Omental fat pad (tissue), 4 donors: ENCODE measurements around the gene FUBP3. TPM values are rescaled to one million over a fixed set of nuclear protein-coding genes. Genes with fewer than 3 reads are reported as not detected.

Source experiments
- ATAC-seq: fragments of 150-250 bp; one replicate; pipeline ENCODE4 v1.9.1; 2016; ENCODE audit warnings: mild to moderate bottlenecking, moderate library complexity; ENCODE audit not compliant: low FRiP score
- DNase-seq: peaks from one replicate; pipeline ENCODE4 v3.0.0-alpha.2; 2019; ENCODE audit warnings: low spot score
- total RNA-seq, 4 donors: library from RNA; depleted of rRNA; stranded (reverse); fragments of >200 nt; gene quantifications; one replicate each; pipeline ENCODE4 v1.1.0, GENCODE V29; 2016
- TF ChIP-seq, protein P1 (sequence below), 3 donors: fragments of 450-650 bp; IDR thresholded peaks; one replicate each; pipeline ENCODE4 v1.5.1; 2016 to 2017; ENCODE audit warnings: antibody characterized with exemption in 3 of 3, mild to moderate bottlenecking in 3 of 3, moderate library complexity in 2 of 3

FUBP3 gene
- total RNA-seq, 4 donors from 2014 or later, result 29.7 to 46.3 (median 37.9) TPM

GRCh38 chr9:130665029-130665430 is 85.7 kb downstream of the FUBP3 start:
- DNase-seq, result no peak
- TF ChIP-seq, protein P1, sequence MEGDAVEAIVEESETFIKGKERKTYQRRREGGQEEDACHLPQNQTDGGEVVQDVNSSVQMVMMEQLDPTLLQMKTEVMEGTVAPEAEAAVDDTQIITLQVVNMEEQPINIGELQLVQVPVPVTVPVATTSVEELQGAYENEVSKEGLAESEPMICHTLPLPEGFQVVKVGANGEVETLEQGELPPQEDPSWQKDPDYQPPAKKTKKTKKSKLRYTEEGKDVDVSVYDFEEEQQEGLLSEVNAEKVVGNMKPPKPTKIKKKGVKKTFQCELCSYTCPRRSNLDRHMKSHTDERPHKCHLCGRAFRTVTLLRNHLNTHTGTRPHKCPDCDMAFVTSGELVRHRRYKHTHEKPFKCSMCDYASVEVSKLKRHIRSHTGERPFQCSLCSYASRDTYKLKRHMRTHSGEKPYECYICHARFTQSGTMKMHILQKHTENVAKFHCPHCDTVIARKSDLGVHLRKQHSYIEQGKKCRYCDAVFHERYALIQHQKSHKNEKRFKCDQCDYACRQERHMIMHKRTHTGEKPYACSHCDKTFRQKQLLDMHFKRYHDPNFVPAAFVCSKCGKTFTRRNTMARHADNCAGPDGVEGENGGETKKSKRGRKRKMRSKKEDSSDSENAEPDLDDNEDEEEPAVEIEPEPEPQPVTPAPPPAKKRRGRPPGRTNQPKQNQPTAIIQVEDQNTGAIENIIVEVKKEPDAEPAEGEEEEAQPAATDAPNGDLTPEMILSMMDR (IDR thresholded peaks at IDR 0.05), result no peak
- ATAC-seq, result no peak

DNA sequence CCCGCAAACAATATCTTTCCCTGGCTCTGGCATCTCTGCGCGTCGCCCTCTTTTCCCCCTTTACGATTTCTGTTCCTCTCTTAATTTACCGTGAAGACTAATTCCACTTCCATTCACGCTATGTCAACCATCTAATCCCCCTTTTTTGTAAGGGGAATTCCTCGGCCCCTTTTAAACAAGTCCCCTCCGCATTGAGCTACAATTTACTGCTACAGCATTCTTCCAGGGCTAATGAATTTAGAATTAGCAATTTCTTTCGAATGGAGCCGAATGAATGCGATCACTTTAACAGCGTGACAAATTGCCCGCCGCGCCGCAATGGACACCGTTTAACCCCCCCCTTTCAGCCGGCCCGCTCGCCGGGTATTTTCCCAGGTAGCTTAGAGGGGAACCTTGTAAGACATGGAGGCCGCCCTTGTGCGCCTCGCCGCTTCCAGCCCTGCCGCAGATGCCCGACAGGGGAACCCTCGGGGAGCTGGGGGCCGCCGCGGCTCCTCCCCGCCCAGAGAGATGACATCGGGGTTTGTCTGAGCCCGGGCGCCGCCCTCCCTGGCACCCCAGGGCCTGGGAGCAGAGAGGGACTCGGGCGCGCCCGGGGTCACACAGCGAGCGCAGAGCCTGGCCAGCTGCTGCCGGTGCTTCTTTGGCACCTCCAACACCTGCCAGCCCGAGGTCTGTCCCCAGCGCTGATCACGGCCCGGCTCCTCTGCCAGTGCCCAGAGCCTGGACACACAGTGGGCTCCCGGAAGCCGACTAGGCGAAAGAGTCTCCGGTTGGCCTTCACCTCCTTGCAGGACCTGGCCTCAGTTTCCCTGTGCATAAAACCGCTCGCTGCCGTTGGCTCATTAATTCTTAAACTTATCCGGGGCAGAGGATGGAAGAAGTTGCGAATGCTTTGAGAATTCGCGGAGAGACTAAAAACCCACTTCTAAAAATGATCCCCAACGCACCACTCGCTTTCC is 86.3 kb downstream of the FUBP3 start:
- ATAC-seq, result no peak
- TF ChIP-seq, protein P1 (IDR thresholded peaks at IDR 0.05), result no peak
- DNase-seq, result no peak

GRCh38 chr9:130666393-130667119 is 87.2 kb downstream of the FUBP3 start:
- TF ChIP-seq, protein P1 (IDR thresholded peaks at IDR 0.05), result no peak
- DNase-seq, result no peak
- no peak for ATAC-seq

GRCh38 chr9:130667120-130667435 is 87.7 kb downstream of the FUBP3 start:
- ATAC-seq, result no peak
- DNase-seq, result no peak
- TF ChIP-seq, protein P1 (IDR thresholded peaks at IDR 0.05), result no peak

GRCh38 chr9:130668196-130668595 is 88.8 kb downstream of the FUBP3 start:
- TF ChIP-seq, protein P1 (IDR thresholded peaks at IDR 0.05), result no peak
- ATAC-seq, result no peak
- no peak for DNase-seq

- TF ChIP-seq, protein P1 (IDR thresholded peaks at IDR 0.05), result no peak
- ATAC-seq (no peak), DNase-seq (no peak)
These were observed 89.3 kb downstream of the FUBP3 start for GRCh38 chr9:130668659-130669058.
